Urothelium cell line (cell line): ENCODE data around the gene POU4F1.
"Not testable (repeated sequence)": the region's sequence is repeated elsewhere in the genome, so short reads cannot be mapped to it uniquely, and the experiment has no call there.

ENCODE experiments used
- DNase-seq: peaks from one replicate; pipeline ENCODE4 v3.0.0; 2011; ENCODE audit warnings: low spot score, mixed read lengths
- FAIRE-seq: peaks from 2 replicates; lab custom pipeline; 2011; peaks lifted over from hg19 to GRCh38; lab: Jason Lieb, UNC

Gene POU4F1

GRCh38 chr13:78603240-78603957, at the start of gene POU4F1:
Gene POU4F1 (minus strand): TSS chr13:78603552. CDS start chr13:78603326, 226 bp downstream.
- FAIRE-seq (no peak), DNase-seq (no peak)

DNA sequence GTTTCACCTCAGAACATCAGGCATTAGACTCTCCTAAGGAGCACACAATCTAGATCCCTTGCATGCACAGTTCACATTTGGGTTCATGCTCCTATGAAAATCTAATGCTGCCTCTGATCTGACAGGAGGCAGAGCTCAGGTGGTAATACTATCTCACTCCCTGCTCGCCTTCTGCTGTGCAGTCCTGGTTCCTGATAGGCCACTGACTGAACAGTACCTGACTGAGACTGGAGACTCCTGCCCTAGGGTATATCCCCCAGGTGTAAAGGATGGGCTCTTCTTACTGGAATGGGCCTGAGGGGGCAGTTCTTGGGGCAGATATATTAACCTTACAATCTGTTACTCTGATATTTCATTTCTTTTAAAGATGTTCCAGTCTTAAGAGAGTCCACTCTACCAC, 49.3 kb upstream of the POU4F1 start:
- DNase-seq (no peak), FAIRE-seq (no peak)

- FAIRE-seq (no peak), DNase-seq (no peak)
Measured at GRCh38 chr13:78650717-78651083, 47.3 kb upstream of the POU4F1 start.

DNA sequence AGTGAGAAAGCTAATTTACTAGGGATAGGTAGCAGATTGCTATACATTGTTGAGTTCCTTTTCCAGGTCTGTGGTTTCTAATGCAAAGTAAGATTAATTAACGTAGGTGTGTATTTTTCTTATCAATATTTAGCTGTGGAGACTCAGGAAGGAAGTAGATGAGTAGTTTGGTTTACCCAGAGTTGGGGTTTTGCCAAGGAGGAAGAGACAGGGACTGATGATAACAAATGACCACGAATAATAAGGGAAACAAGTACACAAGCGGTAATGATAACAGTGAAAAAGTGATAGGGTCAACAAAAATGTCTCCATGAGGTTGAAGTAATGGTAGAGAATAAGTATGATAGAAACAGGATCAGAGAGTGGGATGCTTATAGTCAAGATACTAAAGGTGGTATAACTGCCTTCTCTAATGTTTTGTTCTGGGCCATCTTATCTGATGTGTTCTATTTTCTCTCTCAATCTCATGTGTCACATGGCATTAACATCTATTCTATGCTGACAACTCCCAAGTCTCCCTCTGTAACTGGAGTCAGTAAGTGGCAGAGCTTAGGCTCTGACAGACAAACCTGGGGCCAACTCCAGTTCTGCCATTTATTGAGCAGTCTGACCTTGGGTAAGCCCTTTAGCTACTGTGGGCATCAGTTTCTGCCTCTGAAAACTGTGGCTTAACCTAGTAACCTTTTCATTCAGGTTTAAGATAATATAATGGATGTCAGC, 46.8 kb upstream of the POU4F1 start:
- FAIRE-seq (no peak), DNase-seq (no peak)

GRCh38 chr13:78647109-78647678, 43.8 kb upstream of the POU4F1 start:
- not testable (repeated sequence) for DNase-seq, FAIRE-seq

- DNase-seq = no peak
Measured at GRCh38 chr13:78638216-78638615, 34.9 kb upstream of the POU4F1 start.

GRCh38 chr13:78636495-78636894, 33.1 kb upstream of the POU4F1 start:
- FAIRE-seq = no peak
- no peak for DNase-seq

More at GRCh38 chr13:78638216-78638615, 34.9 kb upstream of the POU4F1 start:
- FAIRE-seq = no peak

DNA sequence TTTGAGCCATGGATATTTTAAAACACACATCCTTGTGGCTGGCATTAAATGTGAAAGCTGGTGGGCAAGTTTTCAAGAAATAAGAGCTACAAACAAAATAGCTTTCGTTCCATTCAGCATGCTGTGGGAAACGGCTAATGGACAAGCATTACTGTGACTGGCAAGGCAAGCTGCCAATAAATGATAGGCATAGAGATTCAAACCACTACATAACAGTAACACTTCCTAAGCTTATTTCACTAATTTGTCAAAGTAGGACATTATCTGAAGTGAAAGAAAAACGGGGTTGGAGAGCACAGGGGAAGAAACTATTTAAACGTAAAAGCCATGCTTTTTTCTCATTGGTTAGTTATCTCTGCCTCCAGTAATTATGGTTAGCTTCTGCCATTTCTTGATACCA, 29.6 kb upstream of the POU4F1 start:
- FAIRE-seq (no peak), DNase-seq (no peak)

GRCh38 chr13:78631077-78631476, 27.7 kb upstream of the POU4F1 start:
- DNase-seq (no peak), FAIRE-seq (no peak)

- FAIRE-seq (no peak), DNase-seq (no peak)
Measured at GRCh38 chr13:78630511-78630910, 27.2 kb upstream of the POU4F1 start.

DNA sequence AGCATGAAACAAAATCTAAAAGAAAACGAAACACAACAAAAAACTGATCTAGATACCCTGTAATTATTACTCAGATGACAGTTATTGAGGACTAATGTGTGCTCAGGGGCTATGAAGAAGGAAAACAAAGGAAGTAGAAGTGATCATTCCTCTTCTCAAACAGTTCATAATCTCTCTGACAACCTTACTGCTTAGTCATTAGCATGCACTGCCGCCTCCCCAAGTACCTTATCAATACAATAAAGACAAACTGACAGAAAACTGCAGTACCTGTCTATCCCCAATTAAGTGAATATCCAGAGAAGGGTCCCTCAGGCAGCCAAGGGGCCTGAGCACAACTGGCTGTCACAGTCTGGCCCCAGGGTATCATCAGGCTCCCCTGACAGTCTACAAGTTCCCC, 22.0 kb upstream of the POU4F1 start:
- no peak for FAIRE-seq
- DNase-seq = no peak

GRCh38 chr13:78623132-78623531, 19.8 kb upstream of the POU4F1 start:
- DNase-seq = no peak
- FAIRE-seq = no peak

- no peak for FAIRE-seq
Measured at GRCh38 chr13:78620936-78621470, 17.7 kb upstream of the POU4F1 start.

GRCh38 chr13:78618411-78618810, 15.1 kb upstream of the POU4F1 start:
- no peak for FAIRE-seq

More at GRCh38 chr13:78620936-78621470, 17.7 kb upstream of the POU4F1 start:
- no peak for DNase-seq

DNA sequence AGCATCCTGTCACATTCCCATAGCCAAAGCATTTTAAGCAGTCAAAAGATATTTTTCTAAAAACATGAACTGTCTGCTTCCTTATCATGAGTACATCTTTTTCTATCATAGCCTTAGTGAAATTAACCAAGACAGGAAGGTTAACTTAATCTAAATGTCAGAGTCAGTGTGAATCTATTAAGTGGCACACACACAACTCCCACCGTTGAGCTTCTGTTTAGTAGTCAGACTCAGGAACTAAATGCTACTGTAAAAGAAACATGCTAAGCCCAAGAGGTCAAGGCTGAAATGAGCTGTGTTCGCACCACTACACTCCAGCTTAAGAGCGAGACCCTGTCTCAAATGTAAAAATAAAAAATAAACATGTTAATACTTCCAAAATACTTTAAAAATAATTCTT, 7.7 kb upstream of the POU4F1 start:
- DNase-seq = no peak
- no peak for FAIRE-seq

More at GRCh38 chr13:78618411-78618810, 15.1 kb upstream of the POU4F1 start:
- no peak for DNase-seq

GRCh38 chr13:78610381-78610883, 7.1 kb upstream of the POU4F1 start:
- DNase-seq = no peak
- FAIRE-seq = no peak

- FAIRE-seq = no peak
- DNase-seq = no peak
Measured at GRCh38 chr13:78609464-78610205, 6.3 kb upstream of the POU4F1 start.

DNA sequence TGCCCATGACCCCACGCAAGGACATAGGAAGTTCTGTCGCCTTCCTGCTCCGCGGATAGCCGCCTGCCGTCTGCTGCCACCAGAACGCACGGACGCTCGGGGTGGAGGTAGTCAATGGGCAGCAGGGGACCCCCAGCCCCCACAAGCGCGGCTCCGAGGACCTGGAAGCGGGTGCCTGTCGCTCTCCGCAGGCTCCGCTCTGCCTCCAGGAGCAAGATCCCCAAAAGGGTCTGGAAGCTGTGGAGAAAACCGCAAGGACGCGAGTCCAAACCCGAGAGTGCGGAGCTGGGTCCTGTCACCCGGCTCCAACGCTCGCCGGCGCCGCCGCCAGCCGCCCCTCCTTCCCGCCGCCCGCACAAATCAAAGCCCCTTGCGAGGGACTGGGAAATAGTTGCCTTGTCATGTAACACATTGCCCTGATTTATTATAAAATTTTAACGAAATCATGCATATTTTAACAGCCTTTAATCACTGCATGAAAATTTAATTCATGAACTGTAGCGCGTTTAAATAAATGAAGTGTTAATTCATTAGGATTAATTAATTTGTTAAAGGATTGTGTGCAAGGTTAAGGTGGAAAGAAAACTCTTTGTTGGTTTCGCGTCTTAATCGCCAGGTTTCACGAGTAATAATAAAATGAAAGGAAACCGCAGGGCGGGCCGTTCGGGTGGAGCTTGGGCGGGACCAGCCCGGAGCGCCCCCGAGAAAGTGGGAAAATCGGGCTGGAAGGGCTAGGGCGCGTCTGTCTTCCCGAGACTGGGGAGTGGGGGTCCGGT, 5.5 kb upstream of the POU4F1 start:
- DNase-seq (no peak), FAIRE-seq (no peak)

DNA sequence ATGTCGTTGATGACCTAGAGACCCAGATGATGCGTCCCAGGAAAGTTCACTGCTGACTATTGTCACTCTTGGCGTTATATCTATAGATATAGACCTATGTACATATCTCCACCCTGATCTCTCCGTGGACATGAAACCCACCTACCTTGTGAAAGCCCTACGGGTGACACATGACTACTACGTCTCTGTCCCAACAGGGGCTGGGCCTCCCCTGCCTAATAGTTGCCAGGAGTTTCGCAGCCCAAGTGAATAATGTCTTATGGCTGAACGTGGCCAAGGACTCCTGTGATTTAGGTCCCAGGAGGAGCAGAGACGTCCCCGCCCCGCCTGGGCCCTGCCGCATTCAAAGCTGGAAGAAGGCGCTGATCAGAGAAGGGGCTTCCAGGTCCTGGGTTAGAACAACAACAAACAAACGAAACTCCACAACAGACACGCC, 4.9 kb upstream of the POU4F1 start:
- FAIRE-seq (no peak), DNase-seq (no peak)
